H9 (cell line): ENCODE results near the gene VIT. TPM values are rescaled to one million over a fixed set of nuclear protein-coding genes. Genes with fewer than 3 reads are reported as not detected.

Source experiments
- DNase-seq: peaks from one replicate; pipeline ENCODE4 v3.0.0-alpha.2; 2017
- H2AFZ ChIP-seq: one replicate; pipeline ENCODE4 v1.6.1; 2013; ENCODE audit warnings: mild to moderate bottlenecking, low read length, control low read depth, moderate library complexity
- H2AK5ac ChIP-seq: 2 replicates; pipeline ENCODE4 v1.6.1; 2013; ENCODE audit warnings: low read length, control low read depth, mixed read lengths; ENCODE audit not compliant: insufficient read length
- H2BK120ac ChIP-seq: one replicate; pipeline ENCODE4 v1.6.1; 2013; ENCODE audit warnings: low read depth, mild to moderate bottlenecking, low read length, control low read depth, inconsistent platforms; ENCODE audit not compliant: poor library complexity, severe bottlenecking
- H2BK12ac ChIP-seq: 2 replicates; pipeline ENCODE4 v1.6.1; 2013; ENCODE audit warnings: low read length, control low read depth, mixed read lengths, low read depth; ENCODE audit not compliant: insufficient read length
- H2BK15ac ChIP-seq: 2 replicates; pipeline ENCODE4 v1.6.1; 2013; ENCODE audit warnings: low read depth, low read length, control low read depth
- H2BK20ac ChIP-seq: one replicate; pipeline ENCODE4 v1.6.1; 2013; ENCODE audit warnings: low read depth, mild to moderate bottlenecking, low read length, control low read depth, inconsistent platforms; ENCODE audit not compliant: poor library complexity, severe bottlenecking
- H2BK5ac ChIP-seq: 2 replicates; pipeline ENCODE4 v1.6.1; 2013; ENCODE audit warnings: low read length, control low read depth, mixed read lengths; ENCODE audit not compliant: insufficient read length
- H3K14ac ChIP-seq: 2 replicates; pipeline ENCODE4 v1.6.1; 2013; ENCODE audit warnings: low read length, control low read depth; ENCODE audit not compliant: insufficient read depth
- H3K18ac ChIP-seq: 2 replicates; pipeline ENCODE4 v1.6.1; 2013; ENCODE audit warnings: low read depth, mild to moderate bottlenecking, mixed read lengths, low read length, control low read depth; ENCODE audit not compliant: insufficient read length
- H3K23ac ChIP-seq: 2 replicates; pipeline ENCODE4 v1.6.1; 2013; ENCODE audit warnings: low read length, control low read depth, mixed read lengths, low read depth; ENCODE audit not compliant: insufficient read length
- H3K23me2 ChIP-seq: 2 replicates; pipeline ENCODE4 v1.6.1; 2013; ENCODE audit warnings: low read depth, mild to moderate bottlenecking, mixed read lengths, low read length, control low read depth; ENCODE audit not compliant: insufficient read length, poor library complexity, severe bottlenecking
- H3K27ac ChIP-seq: 2 replicates; pipeline ENCODE4 v1.5.1; 2013; ENCODE audit warnings: low read length, control low read depth, mixed read lengths, low read depth; ENCODE audit not compliant: insufficient read length
- H3K27me3 ChIP-seq: 2 replicates; pipeline ENCODE4 v1.6.1; 2013; ENCODE audit warnings: low read length, control low read depth, inconsistent platforms; ENCODE audit not compliant: insufficient read depth
- H3K4ac ChIP-seq: 2 replicates; pipeline ENCODE4 v1.6.1; 2013; ENCODE audit warnings: low read depth, mild to moderate bottlenecking, control low read depth, inconsistent platforms, low read length, moderate library complexity
- H3K4me1 ChIP-seq: 2 replicates; pipeline ENCODE4 v1.6.1; 2013; ENCODE audit warnings: low read length, control low read depth, inconsistent platforms; ENCODE audit not compliant: insufficient read depth
- H3K4me2 ChIP-seq: 2 replicates; pipeline ENCODE4 v1.6.1; 2013; ENCODE audit warnings: low read length, control low read depth, mixed read lengths; ENCODE audit not compliant: insufficient read length, insufficient read depth
- H3K56ac ChIP-seq: 2 replicates; pipeline ENCODE4 v1.6.1; 2013; ENCODE audit warnings: low read depth, mild to moderate bottlenecking, mixed read lengths, low read length, control low read depth; ENCODE audit not compliant: insufficient read length
- H3K79me1 ChIP-seq: 2 replicates; pipeline ENCODE4 v1.6.1; 2013; ENCODE audit warnings: low read depth, mild to moderate bottlenecking, moderate library complexity, low read length, control low read depth, inconsistent platforms; ENCODE audit not compliant: insufficient read depth, poor library complexity, severe bottlenecking
- H3K79me2 ChIP-seq: 2 replicates; pipeline ENCODE4 v1.6.1; 2013; ENCODE audit warnings: low read length, control low read depth, inconsistent platforms; ENCODE audit not compliant: insufficient read depth
- H3K9ac ChIP-seq: 2 replicates; pipeline ENCODE4 v1.6.1; 2013; ENCODE audit warnings: low read length, control low read depth, mixed read lengths; ENCODE audit not compliant: insufficient read length; ENCODE audit errors: extremely low read depth
- H3K9me3 ChIP-seq: one replicate; pipeline ENCODE4 v1.6.1; 2013; ENCODE audit warnings: low read depth, low read length, inconsistent platforms; ENCODE audit not compliant: control insufficient read depth
- H3T11ph ChIP-seq: one replicate; pipeline ENCODE4 v1.6.1; 2013; ENCODE audit warnings: mild to moderate bottlenecking, low read length, control low read depth, inconsistent platforms
- H4K20me1 ChIP-seq: one replicate; pipeline ENCODE4 v1.6.1; 2013; ENCODE audit not compliant: control insufficient read depth, insufficient read length, insufficient read depth
- H4K5ac ChIP-seq: 2 replicates; pipeline ENCODE4 v1.6.1; 2013; ENCODE audit warnings: low read depth, mild to moderate bottlenecking, mixed read lengths, low read length, control low read depth; ENCODE audit not compliant: insufficient read length
- H4K8ac ChIP-seq: replicated peaks from 2 replicates; pipeline ENCODE4 v1.6.1; 2013; ENCODE audit warnings: low read length, control low read depth, mixed read lengths, low read depth; ENCODE audit not compliant: insufficient read length
- H4K91ac ChIP-seq: 2 replicates; pipeline ENCODE4 v1.6.1; 2013; ENCODE audit warnings: low read depth, mild to moderate bottlenecking, moderate library complexity, mixed read lengths, low read length, control low read depth; ENCODE audit not compliant: insufficient read length
- H3K27ac Mint-ChIP-seq, 3 experiments: 2 replicates in 2 of 3; 3 replicates in 1 of 3; pipeline ENCODE4 v1.8.0; 2020 to 2021; ENCODE audit warnings: mixed read lengths in 3 of 3, mild to moderate bottlenecking in 1 of 3, moderate library complexity in 1 of 3
- H3K27me3 Mint-ChIP-seq: 2 replicates; pipeline ENCODE4 v1.8.0; 2021; ENCODE audit warnings: low read depth, mild to moderate bottlenecking, moderate library complexity, mixed read lengths
- H3K36me3 Mint-ChIP-seq, 3 experiments: 2 replicates in 2 of 3; 3 replicates in 1 of 3; pipeline ENCODE4 v1.8.0; 2020 to 2021; ENCODE audit warnings: low read depth in 3 of 3, mixed read lengths in 3 of 3; ENCODE audit not compliant: insufficient read depth in 1 of 3
- H3K4me1 Mint-ChIP-seq, 2 experiments: 2 replicates each; pipeline ENCODE4 v1.8.0; 2020; ENCODE audit warnings: mixed read lengths in 2 of 2
- H3K4me3 Mint-ChIP-seq, 2 experiments: 2 replicates in 1 of 2; 3 replicates in 1 of 2; pipeline ENCODE4 v1.8.0; 2020 to 2021; ENCODE audit warnings: mild to moderate bottlenecking in 2 of 2, mixed read lengths in 2 of 2, moderate library complexity in 1 of 2
- H3K9me3 Mint-ChIP-seq, 2 experiments: 2 replicates in 1 of 2; 3 replicates in 1 of 2; pipeline ENCODE4 v1.8.0; 2020; ENCODE audit warnings: mild to moderate bottlenecking in 2 of 2, mixed read lengths in 2 of 2, moderate library complexity in 1 of 2
- WGBS: extraction: QIAGEN DNeasy Blood & Tissue Kit; methylation state at CpG from one replicate; pipeline ENCODE4 v1.1.7; 2013; ENCODE audit warnings: missing lambda C conversion rate, low lambda C conversion rate, mixed read lengths; ENCODE audit not compliant: insufficient read length; ENCODE audit errors: extremely low coverage; 5-methylcytosine and 5-hydroxymethylcytosine counted together
- total RNA-seq: library from RNA; stranded (reverse); gene quantifications from 2 replicates; pipeline ENCODE4 v1.2.1, GENCODE V29; 2021
- TF ChIP-seq, protein P1 (sequence below): fragments of 200-600 bp; sonication (generic); conservative IDR thresholded peaks from 3 replicates; pipeline ENCODE4 v1.8.0; 2021; ENCODE audit warnings: antibody characterized with exemption, mild to moderate bottlenecking

Gene VIT
- total RNA-seq, 1 experiment from 2014 or later: 0.15 TPM

DNA sequence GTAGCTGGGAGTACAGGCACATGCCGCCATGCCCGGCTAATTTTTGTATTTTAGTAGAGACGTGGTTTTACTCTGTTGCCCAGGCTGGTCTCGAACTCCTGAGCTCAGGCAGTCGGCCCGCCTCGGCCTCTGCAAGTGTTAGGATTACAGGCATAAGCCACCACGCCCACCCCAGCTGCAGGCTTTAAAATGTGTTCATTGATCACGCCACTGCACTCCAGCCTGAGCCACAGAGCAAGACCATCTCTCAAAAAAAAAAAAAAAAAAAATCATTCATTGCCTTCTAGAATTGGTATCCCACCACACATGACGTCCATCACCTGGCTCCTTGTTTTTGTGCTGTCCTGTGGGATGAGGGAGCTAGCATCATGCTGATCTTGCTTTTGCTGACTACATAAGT is 127.4 kb downstream of the VIT start:
- Mint-ChIP-seq H3K36me3 (no peaks in the 10 kb centered on the region; a peak in 1 of 7 replicates), H3K4me1 (peaks cover 25 to 26% of the 10 kb centered on the region in 2 experiments), H3K27me3 (no peaks in the 10 kb centered on the region; the same call in 1 of the 2 replicates), H3K9me3 (no peaks in the 10 kb centered on the region), H3K4me3 (0 out of 5 replicates have a peak overlapping the region, but pooled peaks of 1 of the 2 experiments have one; percentile 41), H3K27ac (peak overlapping the region; percentile 20 to 88 (median 87); a peak in 6 of 7 replicates)
- peak overlapping the region; percentile 76 for H3K18ac ChIP-seq
- no peak overlapping the region for H2BK120ac ChIP-seq
- no peak overlapping the region for H4K91ac ChIP-seq
- H3K9me3 ChIP-seq: no peaks in the 10 kb centered on the region
- no peaks in the 10 kb centered on the region for H3K79me1 ChIP-seq
- no peak overlapping the region for H3K56ac ChIP-seq
- no peak overlapping the region for H2BK5ac ChIP-seq
- H3K4me1 ChIP-seq: 0 out of 2 replicates have a peak, but pooled peaks cover 2% of the 10 kb centered on the region
- H4K20me1 ChIP-seq: no peaks in the 10 kb centered on the region
- TF ChIP-seq, protein P1, sequence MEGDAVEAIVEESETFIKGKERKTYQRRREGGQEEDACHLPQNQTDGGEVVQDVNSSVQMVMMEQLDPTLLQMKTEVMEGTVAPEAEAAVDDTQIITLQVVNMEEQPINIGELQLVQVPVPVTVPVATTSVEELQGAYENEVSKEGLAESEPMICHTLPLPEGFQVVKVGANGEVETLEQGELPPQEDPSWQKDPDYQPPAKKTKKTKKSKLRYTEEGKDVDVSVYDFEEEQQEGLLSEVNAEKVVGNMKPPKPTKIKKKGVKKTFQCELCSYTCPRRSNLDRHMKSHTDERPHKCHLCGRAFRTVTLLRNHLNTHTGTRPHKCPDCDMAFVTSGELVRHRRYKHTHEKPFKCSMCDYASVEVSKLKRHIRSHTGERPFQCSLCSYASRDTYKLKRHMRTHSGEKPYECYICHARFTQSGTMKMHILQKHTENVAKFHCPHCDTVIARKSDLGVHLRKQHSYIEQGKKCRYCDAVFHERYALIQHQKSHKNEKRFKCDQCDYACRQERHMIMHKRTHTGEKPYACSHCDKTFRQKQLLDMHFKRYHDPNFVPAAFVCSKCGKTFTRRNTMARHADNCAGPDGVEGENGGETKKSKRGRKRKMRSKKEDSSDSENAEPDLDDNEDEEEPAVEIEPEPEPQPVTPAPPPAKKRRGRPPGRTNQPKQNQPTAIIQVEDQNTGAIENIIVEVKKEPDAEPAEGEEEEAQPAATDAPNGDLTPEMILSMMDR: no peak
- H4K5ac ChIP-seq: no peak overlapping the region
- H3K27me3 ChIP-seq: no peaks in the 10 kb centered on the region
- H3K79me2 ChIP-seq: no peaks in the 10 kb centered on the region
- peak overlapping the region; percentile 29 for H3K4me2 ChIP-seq
- H3T11ph ChIP-seq: no peak overlapping the region
- no peak overlapping the region for H2BK15ac ChIP-seq
- no peak overlapping the region for H3K27ac ChIP-seq
- no CpG with 5 or more reads among the region's 10 CpGs for WGBS
- no peak for DNase-seq
- H3K23me2 ChIP-seq: no peaks in the 10 kb centered on the region
- H3K4ac ChIP-seq: no peak overlapping the region
- H2BK20ac ChIP-seq: no peak overlapping the region
- H2AFZ ChIP-seq: no peak overlapping the region
- no peak overlapping the region for H4K8ac ChIP-seq
- no peak overlapping the region for H2BK12ac ChIP-seq
- H3K23ac ChIP-seq: no peak overlapping the region
- no peak overlapping the region for H3K14ac ChIP-seq
- H2AK5ac ChIP-seq: no peak overlapping the region
- no peak overlapping the region for H3K9ac ChIP-seq
